GM12878 (cell line): Measurements from ENCODE around the gene PMAIP1. TPM values are rescaled to one million over a fixed set of nuclear protein-coding genes. Genes with fewer than 3 reads are reported as not detected.

ENCODE experiments used
- BACH1 ChIP-seq: fragments of 450-650 bp; IDR thresholded peaks from 2 replicates; pipeline ENCODE4 v1.6.1; 2017; ENCODE audit warnings: mild to moderate bottlenecking, borderline replicate concordance
- BHLHE40 ChIP-seq, 2 experiments: fragments of 450-650 bp in 1 of 2; IDR thresholded peaks; 2 replicates each; pipeline ENCODE4 v1.6.1; 2011 to 2017; ENCODE audit warnings: low read depth in 2 of 2, borderline replicate concordance in 1 of 2, improper control_type of control experiment in 1 of 2, low read length in 1 of 2, mild to moderate bottlenecking in 1 of 2
- BMI1 ChIP-seq: fragments of 450-650 bp; IDR thresholded peaks from 2 replicates; pipeline ENCODE4 v1.6.1; 2016; ENCODE audit warnings: mild to moderate bottlenecking, moderate library complexity, borderline replicate concordance
- CREM ChIP-seq: IDR thresholded peaks from 2 replicates; pipeline ENCODE4 v1.6.1; 2014; ENCODE audit warnings: antibody characterized with exemption, low read depth
- EP300 ChIP-seq, 2 experiments: fragments of 150-350 bp in 1 of 2; IDR thresholded peaks; 2 replicates each; pipeline ENCODE4 v1.6.1; 2011 to 2012; ENCODE audit warnings: low read depth in 2 of 2, low read length in 2 of 2, borderline replicate concordance in 1 of 2, improper control_type of control experiment in 1 of 2, inconsistent platforms in 1 of 2; ENCODE audit not compliant: control insufficient read depth in 1 of 2
- IKZF2 ChIP-seq, 2 experiments: fragments of 450-650 bp; IDR thresholded peaks; 2 replicates each; pipeline ENCODE4 v1.6.1; 2017; ENCODE audit warnings: mild to moderate bottlenecking in 2 of 2, moderate library complexity in 2 of 2
- MTA2 ChIP-seq: fragments of 450-650 bp; IDR thresholded peaks from 2 replicates; pipeline ENCODE4 v1.6.1; 2016; ENCODE audit warnings: low read depth, mild to moderate bottlenecking, moderate library complexity
- NBN ChIP-seq: fragments of 450-650 bp; IDR thresholded peaks from 2 replicates; pipeline ENCODE4 v1.6.1; 2016
- PKNOX1 ChIP-seq: fragments of 450-650 bp; IDR thresholded peaks from 2 replicates; pipeline ENCODE4 v1.6.1; 2016; ENCODE audit warnings: mild to moderate bottlenecking
- POLR2AphosphoS5 ChIP-seq: IDR thresholded peaks from 2 replicates; pipeline ENCODE4 v1.6.1; 2011; ENCODE audit warnings: mild to moderate bottlenecking, low read length, inconsistent platforms
- RELB ChIP-seq: fragments of 450-650 bp; IDR thresholded peaks from 2 replicates; pipeline ENCODE4 v1.6.1; 2017; ENCODE audit warnings: low read depth, mild to moderate bottlenecking, moderate library complexity
- SIN3A ChIP-seq: IDR thresholded peaks from 2 replicates; pipeline ENCODE4 v1.6.1; 2012; ENCODE audit warnings: low read depth, low read length, improper control_type of control experiment
- SMC3 ChIP-seq: IDR thresholded peaks from 2 replicates; pipeline ENCODE4 v1.6.1; 2011; ENCODE audit warnings: low read length, improper control_type of control experiment, borderline replicate concordance
- TBL1XR1 ChIP-seq: IDR thresholded peaks from 2 replicates; pipeline ENCODE4 v1.6.1; 2012; ENCODE audit warnings: low read depth, low read length, improper control_type of control experiment
- TCF7 ChIP-seq: IDR thresholded peaks from 2 replicates; pipeline ENCODE4 v1.6.1; 2014; ENCODE audit warnings: antibody characterized with exemption, borderline replicate concordance
- USF2 ChIP-seq: IDR thresholded peaks from 2 replicates; pipeline ENCODE4 v1.6.1; 2011; ENCODE audit warnings: low read depth, low read length, improper control_type of control experiment, borderline replicate concordance
- YY1 ChIP-seq: IDR thresholded peaks from 2 replicates; pipeline ENCODE4 v1.6.1; 2011; ENCODE audit warnings: low read depth, mild to moderate bottlenecking, low read length
- ZNF274 ChIP-seq: IDR thresholded peaks from one replicate; pipeline ENCODE4 v1.8.0; 2011; ENCODE audit not compliant: insufficient read length, insufficient read depth
- polyA plus RNA-seq, 11 experiments: library from polyadenylated mRNA; depleted of rRNA in 4 of 11; unstranded in 6 of 11; stranded (reverse) in 5 of 11; fragments of >200 nt; fragmentation: Nextera tagmentation in 4 of 11; fragmentation: Illumina TruSeq in 1 of 11; extraction: Ambion mirVana in 4 of 11; extraction: Trizol in 1 of 11; gene quantifications; 1 replicate in 1 of 11; 2 replicates in 10 of 11; pipeline versions ENCODE4 v1.2.1 to v1.2.3, GENCODE V29; 2011 to 2016; ENCODE audit warnings: inconsistent platforms in 2 of 11, missing spikeins in 2 of 11, low read depth in 1 of 11
- total RNA-seq, 4 experiments: library from RNA; depleted of rRNA in 3 of 4; stranded (reverse); fragments of >200 nt in 3 of 4; fragmentation: Illumina TruSeq in 1 of 4; extraction: Trizol in 1 of 4; gene quantifications; 2 replicates each; pipeline versions ENCODE4 v1.2.1 to v1.2.3, GENCODE V29; 2013 to 2021
- TF ChIP-seq, protein P1 (sequence below): fragments of 450-650 bp; IDR thresholded peaks from 2 replicates; pipeline ENCODE4 v1.6.1; 2016; ENCODE audit warnings: mild to moderate bottlenecking
- TF ChIP-seq, protein P2 (sequence below): IDR thresholded peaks from 2 replicates; pipeline ENCODE4 v1.6.1; 2011; ENCODE audit warnings: borderline replicate concordance, low read depth, mild to moderate bottlenecking, moderate library complexity, low read length; ENCODE audit not compliant: insufficient read depth, poor library complexity, severe bottlenecking
- TF ChIP-seq, protein P3 (sequence below): fragments of 450-650 bp; IDR thresholded peaks from 2 replicates; pipeline ENCODE4 v1.6.1; 2017; ENCODE audit warnings: borderline replicate concordance

Gene PMAIP1
- total and polyA plus RNA-seq, 10 of the 15 experiments (the other 5 are each of a cell fraction or from before 2014, with no cell fraction given): 74.0 to 219 (median 112) TPM

- TF ChIP-seq EP300 (IDR thresholded peaks at IDR 0.05; ENCODE audit: borderline replicate concordance in 1 of 2, control insufficient read depth in 1 of 2, low read depth in 2 of 2, low read length in 2 of 2) (peak; percentile 35 to 67; a peak in 3 of 4 replicates), TCF7 (no peak; the same call in 1 of the 2 replicates), POLR2AphosphoS5 (peak; percentile 94), BHLHE40 (IDR thresholded peaks at IDR 0.05; ENCODE audit: borderline replicate concordance in 1 of 2, low read depth in 2 of 2, low read length in 1 of 2) (peak in 1 of 2 experiments; percentile 45; a peak in 1 of 4 replicates), SIN3A (peak; percentile 39; the same call in 1 of the 2 replicates), IKZF2 (IDR thresholded peaks at IDR 0.05) (peak; percentile 91 to 93), RELB (peak; percentile 76), TBL1XR1 (peak; percentile 42; the same call in 1 of the 2 replicates), NBN (peak; percentile 58), CREM (peak; percentile 63), SMC3 (peak; percentile 17; the same call in 1 of the 2 replicates), PKNOX1 (no peak), ZNF274 (no peak), USF2 (no peak), BMI1 (peak; percentile 72; the same call in 1 of the 2 replicates), BACH1 (peak; percentile 76), YY1 (0 out of 2 replicates have a peak, but pooled peaks have one; percentile 8), MTA2 (peak; percentile 56)
- TF ChIP-seq, protein P1, sequence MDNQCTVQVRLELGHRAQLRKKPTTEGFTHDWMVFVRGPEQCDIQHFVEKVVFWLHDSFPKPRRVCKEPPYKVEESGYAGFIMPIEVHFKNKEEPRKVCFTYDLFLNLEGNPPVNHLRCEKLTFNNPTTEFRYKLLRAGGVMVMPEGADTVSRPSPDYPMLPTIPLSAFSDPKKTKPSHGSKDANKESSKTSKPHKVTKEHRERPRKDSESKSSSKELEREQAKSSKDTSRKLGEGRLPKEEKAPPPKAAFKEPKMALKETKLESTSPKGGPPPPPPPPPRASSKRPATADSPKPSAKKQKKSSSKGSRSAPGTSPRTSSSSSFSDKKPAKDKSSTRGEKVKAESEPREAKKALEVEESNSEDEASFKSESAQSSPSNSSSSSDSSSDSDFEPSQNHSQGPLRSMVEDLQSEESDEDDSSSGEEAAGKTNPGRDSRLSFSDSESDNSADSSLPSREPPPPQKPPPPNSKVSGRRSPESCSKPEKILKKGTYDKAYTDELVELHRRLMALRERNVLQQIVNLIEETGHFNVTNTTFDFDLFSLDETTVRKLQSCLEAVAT: peak; percentile 66
- TF ChIP-seq, protein P2, sequence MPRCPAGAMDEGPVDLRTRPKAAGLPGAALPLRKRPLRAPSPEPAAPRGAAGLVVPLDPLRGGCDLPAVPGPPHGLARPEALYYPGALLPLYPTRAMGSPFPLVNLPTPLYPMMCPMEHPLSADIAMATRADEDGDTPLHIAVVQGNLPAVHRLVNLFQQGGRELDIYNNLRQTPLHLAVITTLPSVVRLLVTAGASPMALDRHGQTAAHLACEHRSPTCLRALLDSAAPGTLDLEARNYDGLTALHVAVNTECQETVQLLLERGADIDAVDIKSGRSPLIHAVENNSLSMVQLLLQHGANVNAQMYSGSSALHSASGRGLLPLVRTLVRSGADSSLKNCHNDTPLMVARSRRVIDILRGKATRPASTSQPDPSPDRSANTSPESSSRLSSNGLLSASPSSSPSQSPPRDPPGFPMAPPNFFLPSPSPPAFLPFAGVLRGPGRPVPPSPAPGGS: peak; percentile 89
- TF ChIP-seq, protein P3, sequence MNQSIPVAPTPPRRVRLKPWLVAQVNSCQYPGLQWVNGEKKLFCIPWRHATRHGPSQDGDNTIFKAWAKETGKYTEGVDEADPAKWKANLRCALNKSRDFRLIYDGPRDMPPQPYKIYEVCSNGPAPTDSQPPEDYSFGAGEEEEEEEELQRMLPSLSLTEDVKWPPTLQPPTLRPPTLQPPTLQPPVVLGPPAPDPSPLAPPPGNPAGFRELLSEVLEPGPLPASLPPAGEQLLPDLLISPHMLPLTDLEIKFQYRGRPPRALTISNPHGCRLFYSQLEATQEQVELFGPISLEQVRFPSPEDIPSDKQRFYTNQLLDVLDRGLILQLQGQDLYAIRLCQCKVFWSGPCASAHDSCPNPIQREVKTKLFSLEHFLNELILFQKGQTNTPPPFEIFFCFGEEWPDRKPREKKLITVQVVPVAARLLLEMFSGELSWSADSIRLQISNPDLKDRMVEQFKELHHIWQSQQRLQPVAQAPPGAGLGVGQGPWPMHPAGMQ: no peak
Measured at GRCh38 chr18:59902131-59902992, 2.6 kb downstream of the PMAIP1 start (continued).
